ENCODE results near the gene TYSND1. TPM values are rescaled to one million over a fixed set of nuclear protein-coding genes. Genes with fewer than 3 reads are reported as not detected.

TYSND1 gene
- total RNA-seq, 2 experiments from 2014 or later, result 33.4 to 48.1 TPM

DNA sequence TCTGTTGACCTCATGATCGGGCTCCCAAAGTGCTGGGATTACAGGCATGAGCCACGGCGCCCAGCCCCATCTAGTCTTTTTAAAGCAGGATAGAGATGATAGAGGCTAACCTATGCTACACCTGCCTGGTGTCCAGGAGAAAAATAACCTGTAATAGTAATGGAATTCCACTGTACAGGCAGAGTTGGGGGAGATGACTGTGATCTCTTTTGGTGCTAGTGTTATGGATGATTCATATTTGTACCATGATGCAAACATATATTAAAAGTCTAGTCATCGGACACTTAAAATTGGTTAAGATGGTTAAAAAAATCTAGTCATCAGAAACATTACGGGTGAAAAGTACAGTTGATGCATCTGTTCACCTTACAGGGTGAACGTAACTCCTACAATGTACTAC is 29.9 kb upstream of the TYSND1 start:
- TF ChIP-seq, protein P1, sequence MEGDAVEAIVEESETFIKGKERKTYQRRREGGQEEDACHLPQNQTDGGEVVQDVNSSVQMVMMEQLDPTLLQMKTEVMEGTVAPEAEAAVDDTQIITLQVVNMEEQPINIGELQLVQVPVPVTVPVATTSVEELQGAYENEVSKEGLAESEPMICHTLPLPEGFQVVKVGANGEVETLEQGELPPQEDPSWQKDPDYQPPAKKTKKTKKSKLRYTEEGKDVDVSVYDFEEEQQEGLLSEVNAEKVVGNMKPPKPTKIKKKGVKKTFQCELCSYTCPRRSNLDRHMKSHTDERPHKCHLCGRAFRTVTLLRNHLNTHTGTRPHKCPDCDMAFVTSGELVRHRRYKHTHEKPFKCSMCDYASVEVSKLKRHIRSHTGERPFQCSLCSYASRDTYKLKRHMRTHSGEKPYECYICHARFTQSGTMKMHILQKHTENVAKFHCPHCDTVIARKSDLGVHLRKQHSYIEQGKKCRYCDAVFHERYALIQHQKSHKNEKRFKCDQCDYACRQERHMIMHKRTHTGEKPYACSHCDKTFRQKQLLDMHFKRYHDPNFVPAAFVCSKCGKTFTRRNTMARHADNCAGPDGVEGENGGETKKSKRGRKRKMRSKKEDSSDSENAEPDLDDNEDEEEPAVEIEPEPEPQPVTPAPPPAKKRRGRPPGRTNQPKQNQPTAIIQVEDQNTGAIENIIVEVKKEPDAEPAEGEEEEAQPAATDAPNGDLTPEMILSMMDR (conservative IDR thresholded peaks at IDR 0.05; ENCODE audit: low read length), result no peak
- TF ChIP-seq EZH2phosphoT487 (IDR thresholded peaks at IDR 0.05; ENCODE audit: borderline replicate concordance, low read depth, low read length), result no peak
- Histone ChIP-seq H3K4me3 (ENCODE audit: low read depth, low read length, poor library complexity, severe bottlenecking) (no peak overlapping the region), H4K20me1 (ENCODE audit: insufficient read depth, low read length) (no peaks in the 10 kb centered on the region), H3K9me3 (ENCODE audit: low read length) (no peaks in the 10 kb centered on the region; the same call in 1 of the 2 replicates), H3K36me3 (ENCODE audit: insufficient read depth, low read length) (no peaks in the 10 kb centered on the region), H3K4me1 (ENCODE audit: insufficient read depth, low read length, poor library complexity, severe bottlenecking) (peaks cover 13% of the 10 kb centered on the region), H2AFZ (ENCODE audit: low read length) (no peak overlapping the region), H3K79me2 (ENCODE audit: insufficient read depth, low read depth, low read length) (0 out of 2 replicates have a peak, but pooled peaks cover under 1% of the 10 kb centered on the region), H3K9me2 (ENCODE audit: insufficient read depth, low read length) (no peaks in the 10 kb centered on the region), H3K27ac (ENCODE audit: low read depth, low read length, poor library complexity, severe bottlenecking) (no peak overlapping the region), H3K4me2 (ENCODE audit: low read length) (no peak overlapping the region)
- BruUV-seq (replicated peaks), result no TSS peak
- ChIA-PET POLR2A (no interaction called here), CTCF (ENCODE audit: unreplicated experiment) (no interaction called here)
- intact Hi-C loops (cut with micrococcal nuclease; ENCODE audit: unreplicated experiment), result no loop called here
- no peak for DNase-seq (ENCODE audit: low spot score)

DNA sequence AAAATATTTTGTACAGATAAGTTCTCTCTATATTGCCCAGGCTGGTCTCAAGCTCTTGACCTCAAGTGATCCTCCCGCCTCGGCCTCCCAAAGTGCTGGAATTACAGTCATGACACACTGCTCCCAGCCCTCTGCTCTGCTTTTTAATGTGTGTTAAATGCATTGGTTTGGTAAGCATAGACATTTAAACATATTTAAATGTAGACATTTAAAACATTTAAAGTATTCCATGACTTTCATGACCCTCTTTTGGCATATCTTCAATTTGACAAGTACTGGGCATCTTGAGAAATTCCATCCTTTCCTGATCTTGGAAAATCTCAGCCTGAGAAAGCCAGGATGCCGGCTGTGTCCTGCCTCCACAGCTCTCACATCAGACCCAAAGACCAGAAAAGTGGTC is 29.0 kb upstream of the TYSND1 start:
- no peaks in the 10 kb centered on the region for H4K20me1 ChIP-seq (ENCODE audit: insufficient read depth, low read length)
- no peaks in the 10 kb centered on the region; the same call in 1 of the 2 replicates for H3K9me3 ChIP-seq (ENCODE audit: low read length)
- ChIA-PET POLR2A (interaction anchor here (0.8 to 1.2 kb wide), 3 partner anchors 15 to 314 kb away, joined by 3 to 4 read pairs (median 3); no protein-coding TSS in a partner anchor), CTCF (ENCODE audit: unreplicated experiment) (no interaction called here)
- H3K4me3 ChIP-seq (ENCODE audit: low read depth, low read length, poor library complexity, severe bottlenecking), result no peak overlapping the region
- H3K4me1 ChIP-seq (ENCODE audit: insufficient read depth, low read length, poor library complexity, severe bottlenecking), result peaks cover 17% of the 10 kb centered on the region
- H3K9me2 ChIP-seq (ENCODE audit: insufficient read depth, low read length), result no peaks in the 10 kb centered on the region
- TF ChIP-seq EZH2phosphoT487 (IDR thresholded peaks at IDR 0.05; ENCODE audit: borderline replicate concordance, low read depth, low read length), result no peak
- TF ChIP-seq, protein P1 (conservative IDR thresholded peaks at IDR 0.05; ENCODE audit: low read length), result no peak
- H3K79me2 ChIP-seq (ENCODE audit: insufficient read depth, low read depth, low read length), result peaks cover 5% of the 10 kb centered on the region; the same call in 1 of the 2 replicates
- no peak overlapping the region for H3K27ac ChIP-seq (ENCODE audit: low read depth, low read length, poor library complexity, severe bottlenecking)
- no peaks in the 10 kb centered on the region for H3K36me3 ChIP-seq (ENCODE audit: insufficient read depth, low read length)
- H3K4me2 ChIP-seq (ENCODE audit: low read length), result no peak overlapping the region
- intact Hi-C loops (cut with micrococcal nuclease; ENCODE audit: unreplicated experiment), result no loop called here
- no TSS peak for BruUV-seq (replicated peaks)
- peak overlapping the region; percentile 100; the same call in 1 of the 2 replicates for H2AFZ ChIP-seq (ENCODE audit: low read length)
- no peak for DNase-seq (ENCODE audit: low spot score)

DNA sequence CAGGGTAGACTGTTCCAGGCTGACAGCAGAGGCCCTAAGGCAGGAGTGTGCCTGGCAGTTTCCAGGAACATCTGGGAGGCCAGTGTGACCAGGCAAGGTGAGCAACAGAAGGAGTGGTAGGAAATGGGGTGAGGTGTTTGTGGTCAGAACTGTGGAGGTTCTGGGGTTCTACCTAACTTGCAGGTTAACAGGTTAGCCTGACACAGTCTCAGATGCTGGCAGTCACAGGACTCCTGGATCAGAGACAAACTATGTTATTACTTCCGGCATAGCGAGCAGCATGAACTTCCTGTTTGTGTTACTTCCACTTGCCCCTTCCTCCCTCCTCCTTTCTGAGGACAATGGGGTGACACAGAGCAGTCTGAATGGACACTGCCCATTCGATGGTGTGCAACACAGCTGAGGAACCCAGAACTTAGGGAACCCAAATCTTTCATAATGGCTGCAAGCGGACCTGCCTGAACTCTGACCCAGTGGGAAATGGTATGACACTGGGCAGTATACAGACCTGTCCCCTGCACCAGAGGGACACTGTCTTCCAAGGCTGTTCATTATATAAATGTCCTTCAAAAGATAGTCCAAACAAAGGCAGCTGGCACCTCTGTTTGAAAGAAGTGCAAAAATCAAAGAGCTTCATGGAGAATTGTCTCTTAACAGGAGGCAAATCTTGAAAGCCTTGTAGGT is 27.7 kb upstream of the TYSND1 start:
- H3K79me2 ChIP-seq (ENCODE audit: insufficient read depth, low read depth, low read length), result peaks cover 16% of the 10 kb centered on the region
- peaks cover 18% of the 10 kb centered on the region for H3K4me1 ChIP-seq (ENCODE audit: insufficient read depth, low read length, poor library complexity, severe bottlenecking)
- H3K9me2 ChIP-seq (ENCODE audit: insufficient read depth, low read length), result no peaks in the 10 kb centered on the region
- no peaks in the 10 kb centered on the region; the same call in 1 of the 2 replicates for H3K9me3 ChIP-seq (ENCODE audit: low read length)
- peak overlapping the region; percentile 35 for H3K4me3 ChIP-seq (ENCODE audit: low read depth, low read length, poor library complexity, severe bottlenecking)
- intact Hi-C loops (cut with micrococcal nuclease; ENCODE audit: unreplicated experiment), result no loop called here
- H3K27ac ChIP-seq (ENCODE audit: low read depth, low read length, poor library complexity, severe bottlenecking), result peak overlapping the region; percentile 2
- no TSS peak for BruUV-seq (replicated peaks)
- peak overlapping the region; percentile 60 for H3K4me2 ChIP-seq (ENCODE audit: low read length)
- peaks cover 7% of the 10 kb centered on the region; the same call in 1 of the 2 replicates for H4K20me1 ChIP-seq (ENCODE audit: insufficient read depth, low read length)
- peak; percentile 77 for DNase-seq (ENCODE audit: low spot score)
- ChIA-PET CTCF (ENCODE audit: unreplicated experiment) (no interaction called here), POLR2A (interaction anchor here (0.8 to 1.3 kb wide), 5 partner anchors 15 to 93 kb away, joined by 3 to 9 read pairs (median 3); partner anchors contain the start of gene TYSND1)
- no peak for TF ChIP-seq EZH2phosphoT487 (IDR thresholded peaks at IDR 0.05; ENCODE audit: borderline replicate concordance, low read depth, low read length)
- TF ChIP-seq, protein P1 (conservative IDR thresholded peaks at IDR 0.05; ENCODE audit: low read length), result no peak
- peak overlapping the region; percentile 100 for H2AFZ ChIP-seq (ENCODE audit: low read length)
- no peaks in the 10 kb centered on the region for H3K36me3 ChIP-seq (ENCODE audit: insufficient read depth, low read length)

Data from OCI-LY7 (cell line).